ENCODE results near the gene STAMBPL1. TPM values are rescaled to one million over a fixed set of nuclear protein-coding genes. Genes with fewer than 3 reads are reported as not detected.

The STAMBPL1 gene
- total and polyA plus RNA-seq, 4 donors: 1.7 to 24.5 (median 5.1) TPM

GRCh38 chr10:88913127-88913526 is 33.1 kb downstream of the STAMBPL1 start:
- H3K4me3 ChIP-seq: no peak overlapping the region
- peak overlapping the region in 1 of 2 donors; percentile 57 for H3K27ac ChIP-seq (ENCODE audit: low read depth in 1 of 2, low read length in 1 of 2)
- no peak for TF ChIP-seq CTCF (IDR thresholded peaks at IDR 0.05; ENCODE audit: control extremely low read depth, extremely low read depth)

GRCh38 chr10:88913788-88914187 is 33.7 kb downstream of the STAMBPL1 start:
- no peaks in the 10 kb centered on the region for H3K27me3 ChIP-seq (ENCODE audit: control insufficient read depth in 3 of 3, insufficient read depth in 3 of 3, low read length in 2 of 3)
- no peak for TF ChIP-seq CTCF (IDR thresholded peaks at IDR 0.05; ENCODE audit: control extremely low read depth, extremely low read depth)
- no peaks in the 10 kb centered on the region for H3K9me3 ChIP-seq (ENCODE audit: control insufficient read depth in 4 of 4, insufficient read depth in 3 of 4, low read length in 3 of 4)
- DNase-seq: peak in 2 of 3 donors; percentile 72 to 80
- H3K4me1 ChIP-seq (ENCODE audit: control insufficient read depth in 5 of 5, insufficient read depth in 5 of 5, low read length in 5 of 5): peaks cover 0 to 54% (median 0%) of the 10 kb centered on the region in 5 donors
- WGBS, 2 donors: 73 to 77% methylated on average over 5 of the region's 5 CpGs
- H3K27ac ChIP-seq (ENCODE audit: low read depth in 1 of 2, low read length in 1 of 2): no peak overlapping the region
- no peak for ATAC-seq (ENCODE audit: insufficient read depth, low FRiP score)
- H3K36me3 ChIP-seq (ENCODE audit: control insufficient read depth in 4 of 4, insufficient read depth in 4 of 4, low read length in 4 of 4): peaks cover 0 to 6% (median 2%) of the 10 kb centered on the region in 4 donors
- H3K4me3 ChIP-seq: no peak overlapping the region
- no peak overlapping the region for H3K9ac ChIP-seq (ENCODE audit: insufficient read depth in 1 of 2, low read length in 2 of 2)

More at GRCh38 chr10:88913127-88913526, 33.1 kb downstream of the STAMBPL1 start:
- Histone ChIP-seq H3K36me3 (ENCODE audit: control insufficient read depth in 4 of 4, insufficient read depth in 4 of 4, low read length in 4 of 4) (peaks cover 0 to 6% (median 2%) of the 10 kb centered on the region in 4 donors), H3K9ac (ENCODE audit: insufficient read depth in 1 of 2, low read length in 2 of 2) (peak overlapping the region in 1 of 2 donors; percentile 4), H3K9me3 (ENCODE audit: control insufficient read depth in 4 of 4, insufficient read depth in 3 of 4, low read length in 3 of 4) (no peaks in the 10 kb centered on the region), H3K4me1 (ENCODE audit: control insufficient read depth in 5 of 5, insufficient read depth in 5 of 5, low read length in 5 of 5) (peaks cover 0 to 47% (median 0%) of the 10 kb centered on the region in 5 donors), H3K27me3 (ENCODE audit: control insufficient read depth in 3 of 3, insufficient read depth in 3 of 3, low read length in 2 of 3) (no peaks in the 10 kb centered on the region)
- WGBS, 2 donors: 74 to 87% methylated on average over 9 of the region's 9 CpGs
- DNase-seq (peak; percentile 38 to 73 (median 72)), ATAC-seq (ENCODE audit: insufficient read depth, low FRiP score) (no peak)

DNA sequence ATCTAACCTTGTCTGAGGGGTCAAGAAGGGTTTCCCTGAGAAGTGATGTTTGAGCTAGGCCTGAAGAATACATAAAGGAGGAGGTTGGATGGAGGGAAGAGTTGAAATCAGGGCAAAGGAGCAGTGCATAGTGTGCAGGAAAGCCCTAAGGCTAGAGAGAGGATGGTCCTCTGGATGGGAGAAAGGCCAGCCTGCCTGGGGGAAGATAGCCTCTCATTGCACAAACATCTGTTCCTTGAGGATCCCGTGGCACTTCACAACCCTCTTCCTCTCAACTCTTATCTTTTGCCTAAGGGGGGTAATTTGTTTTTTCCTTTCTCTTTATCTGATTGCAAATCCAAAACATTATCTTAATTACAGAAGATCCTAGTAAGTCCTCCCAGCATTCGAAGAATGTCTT is 35.7 kb downstream of the STAMBPL1 start:
- Histone ChIP-seq H3K27ac (ENCODE audit: low read depth in 1 of 2, low read length in 1 of 2) (no peak overlapping the region), H3K9me3 (ENCODE audit: control insufficient read depth in 4 of 4, insufficient read depth in 3 of 4, low read length in 3 of 4) (no peaks in the 10 kb centered on the region), H3K36me3 (ENCODE audit: control insufficient read depth in 4 of 4, insufficient read depth in 4 of 4, low read length in 4 of 4) (peaks cover 0 to 6% (median 2%) of the 10 kb centered on the region in 4 donors), H3K4me3 (no peak overlapping the region), H3K27me3 (ENCODE audit: control insufficient read depth in 3 of 3, insufficient read depth in 3 of 3, low read length in 2 of 3) (no peaks in the 10 kb centered on the region), H3K9ac (ENCODE audit: insufficient read depth in 1 of 2, low read length in 2 of 2) (no peak overlapping the region), H3K4me1 (ENCODE audit: control insufficient read depth in 5 of 5, insufficient read depth in 5 of 5, low read length in 5 of 5) (peaks cover 0 to 72% (median 0%) of the 10 kb centered on the region in 5 donors)
- peak in 1 of 3 donors; percentile 47 for DNase-seq
- no peak for TF ChIP-seq CTCF (IDR thresholded peaks at IDR 0.05; ENCODE audit: control extremely low read depth, extremely low read depth)
- WGBS, 2 donors: 48 to 56% methylated on average over 2 of the region's 2 CpGs
- no peak for ATAC-seq (ENCODE audit: insufficient read depth, low FRiP score)

- Histone ChIP-seq H3K27ac (ENCODE audit: low read depth in 1 of 2, low read length in 1 of 2) (no peak overlapping the region), H3K4me3 (no peak overlapping the region), H3K36me3 (ENCODE audit: control insufficient read depth in 4 of 4, insufficient read depth in 4 of 4, low read length in 4 of 4) (peaks cover 0 to 6% (median 2%) of the 10 kb centered on the region in 4 donors), H3K9ac (ENCODE audit: insufficient read depth in 1 of 2, low read length in 2 of 2) (no peak overlapping the region), H3K4me1 (ENCODE audit: control insufficient read depth in 5 of 5, insufficient read depth in 5 of 5, low read length in 5 of 5) (peaks cover 0 to 76% (median 0%) of the 10 kb centered on the region in 5 donors), H3K9me3 (ENCODE audit: control insufficient read depth in 4 of 4, insufficient read depth in 3 of 4, low read length in 3 of 4) (no peaks in the 10 kb centered on the region), H3K27me3 (ENCODE audit: control insufficient read depth in 3 of 3, insufficient read depth in 3 of 3, low read length in 2 of 3) (no peaks in the 10 kb centered on the region)
- ATAC-seq (ENCODE audit: insufficient read depth, low FRiP score) (no peak), DNase-seq (peak in 1 of 3 donors; percentile 76)
- no peak for TF ChIP-seq CTCF (IDR thresholded peaks at IDR 0.05; ENCODE audit: control extremely low read depth, extremely low read depth)
These were observed 36.2 kb downstream of the STAMBPL1 start for GRCh38 chr10:88916231-88916630.
